Inferior parietal cortex (tissue), 1 donor: ENCODE measurements around the gene ITPR1.

Experiments
- DNase-seq: peaks from one replicate; pipeline ENCODE4 v3.0.0-alpha.2; 2016; ENCODE audit errors: extremely low spot score

Gene ITPR1

GRCh38 chr3:4888913-4889846, 396.0 kb downstream of the ITPR1 start:
- DNase-seq: no peak

DNA sequence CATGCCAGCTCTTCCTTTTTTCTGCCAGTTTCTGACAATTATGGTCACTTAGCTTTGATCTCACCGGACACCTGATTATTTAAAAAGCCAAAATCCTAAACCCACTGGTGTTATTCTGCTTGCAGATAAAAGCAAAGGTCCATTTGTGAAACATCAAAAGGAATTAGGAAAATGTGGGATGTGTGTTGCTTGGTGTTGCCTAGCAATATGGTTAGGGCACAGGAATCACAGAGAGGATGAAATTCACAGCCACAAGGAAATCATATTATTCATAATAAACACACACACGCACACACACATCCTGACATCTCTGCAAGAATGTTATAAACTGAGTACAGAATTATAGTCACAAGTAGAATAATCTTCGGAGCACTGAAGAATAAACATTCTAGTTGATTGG, 396.7 kb downstream of the ITPR1 start:
- no peak for DNase-seq

DNA sequence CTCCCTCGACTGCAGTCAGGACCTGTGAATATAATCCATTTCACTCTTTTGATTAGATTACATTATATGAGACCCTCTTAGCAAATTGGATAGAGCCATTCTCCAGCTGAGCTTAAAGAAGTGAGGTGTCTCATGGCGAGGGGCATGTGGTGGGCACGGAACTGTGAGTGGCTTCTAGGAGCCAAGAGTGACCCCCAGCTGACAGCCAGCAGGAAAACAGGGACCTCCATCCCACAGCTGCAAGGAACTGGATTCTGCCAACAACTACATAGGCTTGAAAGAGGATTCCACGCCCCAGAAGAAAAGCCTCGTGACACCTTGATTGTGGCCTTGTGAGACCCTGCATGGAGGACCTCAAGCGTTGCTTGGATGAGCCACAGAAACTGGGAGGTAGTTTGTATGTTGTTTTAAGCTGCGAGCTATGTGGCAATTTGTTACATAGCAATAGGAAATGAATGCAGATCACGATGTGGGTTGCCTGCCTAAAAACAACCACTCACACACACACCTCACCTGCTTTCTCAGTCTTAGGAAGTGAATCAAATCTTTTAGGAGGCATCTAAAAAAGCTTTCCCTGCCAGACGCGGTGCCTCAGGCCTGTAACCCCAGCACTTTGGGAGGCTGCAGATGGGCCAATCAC, 401.9 kb downstream of the ITPR1 start:
- DNase-seq: no peak

DNA sequence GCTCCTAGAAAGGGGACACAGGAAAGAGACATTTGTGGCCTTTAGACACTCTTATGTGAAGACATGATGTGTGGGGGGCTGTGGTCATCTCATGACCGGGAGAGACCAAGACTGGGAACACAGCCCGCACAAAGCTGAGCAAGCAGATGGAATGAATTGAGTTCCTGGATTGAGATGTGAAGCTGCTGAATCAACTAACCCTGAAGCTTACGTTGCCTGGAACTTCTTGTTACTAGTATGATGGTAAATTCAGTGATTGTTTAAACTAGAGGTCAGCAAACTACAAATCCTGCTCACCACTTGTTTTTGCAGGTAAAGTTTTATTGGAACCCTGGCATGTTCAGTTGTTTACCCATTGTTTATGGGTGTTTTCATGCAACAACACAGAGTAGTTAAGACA, 402.7 kb downstream of the ITPR1 start:
- DNase-seq: no peak
